DOHH2 (cell line): ENCODE measurements around the gene TRIM66.

ENCODE experiments used
- H3F3A ChIP-seq: fragments of 200-600 bp; sonication (generic), shearing (Covaris generic); 2 replicates; pipeline ENCODE4 v1.6.0; 2016; ENCODE audit warnings: antibody characterized with exemption, mild to moderate bottlenecking; ENCODE audit not compliant: control insufficient read depth, insufficient read depth
- H3K27ac ChIP-seq: fragments of 200-600 bp; sonication (generic); 2 replicates; pipeline ENCODE4 v1.5.1; 2014; ENCODE audit warnings: low read depth, mild to moderate bottlenecking, low read length, moderate library complexity
- H3K27me3 ChIP-seq: fragments of 200-600 bp; sonication (generic); 2 replicates; pipeline ENCODE4 v1.6.1; 2014; ENCODE audit warnings: mild to moderate bottlenecking, low read length, mixed read lengths; ENCODE audit not compliant: control insufficient read depth
- H3K36me3 ChIP-seq: fragments of 200-600 bp; sonication (generic); 2 replicates; pipeline ENCODE4 v1.6.1; 2014; ENCODE audit warnings: mild to moderate bottlenecking, low read length, moderate library complexity, mixed read lengths; ENCODE audit not compliant: control insufficient read depth
- H3K4me1 ChIP-seq: fragments of 200-600 bp; sonication (generic); 2 replicates; pipeline ENCODE4 v1.6.1; 2014; ENCODE audit warnings: mild to moderate bottlenecking, low read length, mixed read lengths; ENCODE audit not compliant: control insufficient read depth
- H3K4me2 ChIP-seq: fragments of 200-600 bp; sonication (generic); 2 replicates; pipeline ENCODE4 v1.6.0; 2014; ENCODE audit warnings: mild to moderate bottlenecking, low read length, moderate library complexity
- H3K4me3 ChIP-seq: fragments of 200-600 bp; sonication (generic); 2 replicates; pipeline ENCODE4 v1.5.1; 2014; ENCODE audit warnings: mild to moderate bottlenecking, low read length, mixed read lengths
- H3K79me2 ChIP-seq: fragments of 200-600 bp; sonication (generic); 2 replicates; pipeline ENCODE4 v1.6.1; 2014; ENCODE audit warnings: mild to moderate bottlenecking, low read length, mixed read lengths; ENCODE audit not compliant: control insufficient read depth
- H3K9me2 ChIP-seq: fragments of 200-600 bp; sonication (generic); replicated peaks from 2 replicates; pipeline ENCODE4 v1.6.1; 2014; ENCODE audit warnings: mild to moderate bottlenecking, low read length, mixed read lengths; ENCODE audit not compliant: control insufficient read depth
- H3K9me3 ChIP-seq: fragments of 200-600 bp; sonication (generic); 2 replicates; pipeline ENCODE4 v1.6.1; 2014; ENCODE audit warnings: antibody characterized with exemption, low read length, mixed read lengths; ENCODE audit not compliant: control insufficient read depth, insufficient read depth
- H4K20me1 ChIP-seq: fragments of 200-600 bp; sonication (generic); 2 replicates; pipeline ENCODE4 v1.6.0; 2014; ENCODE audit warnings: low read depth, mild to moderate bottlenecking, antibody characterized with exemption, low read length, moderate library complexity; ENCODE audit not compliant: control insufficient read depth, insufficient read depth
- CTCF ChIP-seq: fragments of 200-600 bp; sonication (generic); IDR thresholded peaks from one replicate; pipeline ENCODE4 v1.5.1; 2014; ENCODE audit warnings: antibody characterized with exemption, mild to moderate bottlenecking, low read depth, low read length; ENCODE audit not compliant: poor library complexity, severe bottlenecking
- EZH2phosphoT487 ChIP-seq: fragments of 200-600 bp; sonication (generic); IDR thresholded peaks from 2 replicates; pipeline ENCODE4 v1.6.1; 2017; ENCODE audit warnings: borderline replicate concordance, mild to moderate bottlenecking, antibody characterized with exemption, low read length, moderate library complexity, mixed read lengths

Gene TRIM66

DNA sequence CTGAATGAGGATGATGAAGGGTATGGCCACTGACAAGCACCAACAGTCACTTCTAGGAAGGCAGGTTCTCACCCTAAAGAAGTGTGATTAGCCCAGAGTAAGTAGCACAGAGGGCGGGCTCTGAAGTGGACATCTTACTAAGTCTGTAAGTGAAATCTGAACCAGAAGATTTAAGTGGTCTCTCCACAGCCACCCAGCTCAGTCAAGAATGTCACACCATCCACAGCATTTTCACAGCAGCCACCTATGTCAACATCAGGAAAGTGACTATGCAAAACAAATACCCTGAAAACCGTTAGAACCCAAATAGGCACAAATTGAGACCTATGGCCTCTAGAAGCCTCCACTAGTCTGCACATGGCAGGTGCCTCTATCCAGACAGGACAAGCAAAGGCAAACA lies 65.4 kb downstream of the TRIM66 start:
- TF ChIP-seq CTCF (no peak), EZH2phosphoT487 (no peak)
- H3K9me3 ChIP-seq: no peaks in the 10 kb centered on the region
- H4K20me1 ChIP-seq: no peaks in the 10 kb centered on the region
- H3K79me2 ChIP-seq: no peaks in the 10 kb centered on the region
- H3K4me1 ChIP-seq: no peaks in the 10 kb centered on the region
- no peaks in the 10 kb centered on the region for H3F3A ChIP-seq
- no peak overlapping the region for H3K4me3 ChIP-seq
- peaks cover 24% of the 10 kb centered on the region for H3K36me3 ChIP-seq
- no peak overlapping the region for H3K4me2 ChIP-seq
- H3K27me3 ChIP-seq: no peaks in the 10 kb centered on the region
- no peaks in the 10 kb centered on the region for H3K9me2 ChIP-seq
- no peak overlapping the region for H3K27ac ChIP-seq

DNA sequence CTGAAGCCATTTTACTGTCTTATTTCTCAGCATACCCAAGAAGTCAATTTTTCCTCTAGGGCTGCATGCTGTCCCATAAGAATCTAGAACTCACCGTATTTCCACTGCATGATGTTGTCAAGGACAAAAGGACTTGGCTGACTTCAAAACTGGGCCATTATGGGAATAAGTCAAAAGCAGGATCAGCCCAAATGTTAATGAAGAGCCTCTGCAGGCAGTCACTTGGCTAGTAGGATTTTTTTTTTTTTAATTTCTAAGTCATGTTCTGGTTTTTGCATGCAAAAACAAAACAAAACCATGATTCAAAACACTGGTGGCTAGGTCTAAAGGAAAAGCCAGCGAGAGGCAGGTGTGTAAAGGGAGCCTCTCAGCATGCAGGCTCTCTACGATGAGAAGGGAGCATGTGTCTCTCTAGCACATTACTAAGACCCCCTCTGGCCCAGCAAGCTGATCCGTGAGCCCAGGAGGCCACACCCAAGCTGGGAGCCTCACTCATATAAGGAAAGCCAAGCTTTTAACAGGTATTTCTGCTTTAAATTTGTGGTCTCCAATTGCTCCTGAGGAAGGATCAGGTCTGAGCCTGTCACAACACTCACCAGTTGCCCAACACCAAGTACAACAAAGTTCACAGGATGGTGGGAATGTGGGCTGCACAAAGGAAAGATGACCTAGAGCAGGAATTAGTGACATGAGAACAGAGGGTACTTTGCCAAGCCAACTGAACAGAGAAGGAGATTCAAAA lies 67.0 kb downstream of the TRIM66 start:
- Histone ChIP-seq H3F3A (no peaks in the 10 kb centered on the region), H3K4me1 (no peaks in the 10 kb centered on the region), H3K36me3 (peaks cover 17% of the 10 kb centered on the region), H3K27ac (no peak overlapping the region), H3K4me2 (no peak overlapping the region), H3K27me3 (no peaks in the 10 kb centered on the region), H3K4me3 (no peak overlapping the region), H3K79me2 (no peaks in the 10 kb centered on the region), H4K20me1 (no peaks in the 10 kb centered on the region), H3K9me2 (no peaks in the 10 kb centered on the region), H3K9me3 (no peaks in the 10 kb centered on the region)
- no peak for TF ChIP-seq EZH2phosphoT487
- TF ChIP-seq CTCF: no peak

DNA sequence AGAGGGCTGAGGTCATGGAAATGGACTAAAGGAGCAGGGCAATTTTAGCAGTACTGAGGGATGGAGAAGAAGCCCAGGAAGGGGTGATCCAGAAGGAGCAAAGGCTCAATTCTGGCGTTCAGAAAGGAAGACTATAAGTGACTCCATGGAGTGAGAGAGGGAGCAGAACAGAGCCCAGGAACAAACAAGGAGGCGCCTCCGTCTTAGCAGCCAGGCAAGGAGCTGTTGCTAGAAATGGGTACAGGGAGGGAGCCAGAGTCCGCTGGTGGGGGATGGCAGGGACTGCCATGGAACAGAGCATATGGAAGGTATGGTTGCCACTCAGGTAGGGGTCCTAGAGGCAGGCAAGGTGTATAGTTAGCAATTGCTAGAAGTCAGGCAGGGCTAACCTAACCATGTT lies 68.0 kb downstream of the TRIM66 start:
- Histone ChIP-seq H3K27me3 (no peaks in the 10 kb centered on the region), H3F3A (no peaks in the 10 kb centered on the region), H3K27ac (no peak overlapping the region), H3K4me1 (no peaks in the 10 kb centered on the region), H4K20me1 (no peaks in the 10 kb centered on the region), H3K9me3 (no peaks in the 10 kb centered on the region), H3K36me3 (peaks cover 12% of the 10 kb centered on the region), H3K4me3 (no peak overlapping the region), H3K79me2 (no peaks in the 10 kb centered on the region), H3K4me2 (no peak overlapping the region), H3K9me2 (no peaks in the 10 kb centered on the region)
- TF ChIP-seq CTCF: no peak
- TF ChIP-seq EZH2phosphoT487: no peak
